CD14-positive monocyte (primary cell): Measurements from ENCODE around the gene TFG. TPM values are rescaled to one million over a fixed set of nuclear protein-coding genes. Genes with fewer than 3 reads are reported as not detected.

ENCODE experiments used
- DNase-seq, 3 donors: peaks; one replicate each; pipeline ENCODE4 v3.0.0-alpha.2; 2011 to 2022
- H2AFZ ChIP-seq: 2 replicates; pipeline ENCODE4 v1.6.0; 2012; ENCODE audit warnings: mild to moderate bottlenecking, low read depth, low read length, inconsistent platforms; ENCODE audit not compliant: insufficient read depth, poor library complexity, severe bottlenecking
- H3K27ac ChIP-seq, 2 donors: 1 replicate in 1 of 2; 2 replicates in 1 of 2; pipeline ENCODE4 v1.5.1; 2012 to 2013; ENCODE audit warnings: low read length in 2 of 2, control low read depth in 1 of 2, inconsistent platforms in 1 of 2, low read depth in 1 of 2, mild to moderate bottlenecking in 1 of 2
- H3K27me3 ChIP-seq, 2 donors: one replicate each; pipeline versions ENCODE4 v1.6.0 to v1.6.1; 2011 to 2013; ENCODE audit warnings: low read length in 2 of 2; ENCODE audit not compliant: control insufficient read depth in 2 of 2, insufficient read depth in 2 of 2
- H3K36me3 ChIP-seq, 2 donors: replicated peaks in 1 of 2; 1 replicate in 1 of 2; 2 replicates in 1 of 2; pipeline versions ENCODE4 v1.5.1 to v1.6.1; 2012 to 2013; ENCODE audit warnings: low read length in 2 of 2, control low read depth in 1 of 2, inconsistent platforms in 1 of 2, mild to moderate bottlenecking in 1 of 2; ENCODE audit not compliant: insufficient read depth in 2 of 2, control insufficient read depth in 1 of 2
- H3K4me1 ChIP-seq, 2 donors: 1 replicate in 1 of 2; 2 replicates in 1 of 2; pipeline versions ENCODE4 v1.5.1 to v1.6.1; 2012 to 2013; ENCODE audit warnings: low read length in 2 of 2, control low read depth in 1 of 2, inconsistent platforms in 1 of 2, mild to moderate bottlenecking in 1 of 2, moderate library complexity in 1 of 2; ENCODE audit not compliant: insufficient read depth in 2 of 2, control insufficient read depth in 1 of 2
- H3K4me2 ChIP-seq: replicated peaks from 2 replicates; pipeline ENCODE3; 2012; ENCODE audit warnings: low read length, moderate library complexity, mild to moderate bottlenecking; ENCODE audit not compliant: poor library complexity, severe bottlenecking; ENCODE audit errors: extremely low read depth
- H3K4me3 ChIP-seq, 3 experiments: fragments of 200-600 bp in 1 of 3; sonication (generic) in 1 of 3; replicated peaks in 1 of 3; 1 replicate in 2 of 3; 2 replicates in 1 of 3; pipeline ENCODE4 v1.5.1; 2011 to 2013; ENCODE audit warnings: low read length in 3 of 3, mild to moderate bottlenecking in 3 of 3, control low read depth in 2 of 3, low read depth in 2 of 3, inconsistent platforms in 1 of 3, moderate library complexity in 1 of 3
- H3K79me2 ChIP-seq: 2 replicates; pipeline ENCODE4 v1.6.0; 2012; ENCODE audit warnings: mild to moderate bottlenecking, control low read depth, inconsistent platforms, low read length, moderate library complexity; ENCODE audit not compliant: insufficient read depth
- H3K9ac ChIP-seq: 2 replicates; pipeline ENCODE4 v1.6.0; 2017; ENCODE audit warnings: low read length, mild to moderate bottlenecking; ENCODE audit not compliant: insufficient read depth, poor library complexity, severe bottlenecking
- H3K9me3 ChIP-seq, 2 donors: replicated peaks in 1 of 2; 1 replicate in 1 of 2; 2 replicates in 1 of 2; pipeline versions ENCODE4 v1.5.1 to v1.6.1; 2012 to 2013; ENCODE audit warnings: low read length in 2 of 2, control low read depth in 1 of 2; ENCODE audit not compliant: control insufficient read depth in 1 of 2, insufficient read depth in 1 of 2
- H4K20me1 ChIP-seq: 2 replicates; pipeline ENCODE4 v1.6.0; 2012; ENCODE audit warnings: mild to moderate bottlenecking, low read length, control low read depth, moderate library complexity; ENCODE audit not compliant: insufficient read depth
- H3K27ac Mint-ChIP-seq, 7 donors: one replicate each; pipeline ENCODE4 v1.8.0; 2020; ENCODE audit warnings: mild to moderate bottlenecking in 7 of 7, mixed read lengths in 7 of 7, moderate library complexity in 6 of 7, inconsistent platforms in 2 of 7
- H3K27me3 Mint-ChIP-seq, 3 donors: one replicate each; pipeline ENCODE4 v1.8.0; 2021 to 2022; ENCODE audit warnings: low read depth in 3 of 3, mild to moderate bottlenecking in 3 of 3, mixed read lengths in 3 of 3, moderate library complexity in 3 of 3, inconsistent platforms in 1 of 3
- H3K36me3 Mint-ChIP-seq, 2 donors: one replicate each; pipeline ENCODE4 v1.8.0; 2020; ENCODE audit warnings: mixed read lengths in 2 of 2, inconsistent platforms in 1 of 2, mild to moderate bottlenecking in 1 of 2
- H3K4me1 Mint-ChIP-seq: one replicate; pipeline ENCODE4 v1.8.0; 2020; ENCODE audit warnings: mild to moderate bottlenecking, mixed read lengths
- H3K4me3 Mint-ChIP-seq, 2 donors: one replicate each; pipeline ENCODE4 v1.8.0; 2020; ENCODE audit warnings: mild to moderate bottlenecking in 2 of 2, mixed read lengths in 2 of 2, moderate library complexity in 1 of 2
- H3K9me3 Mint-ChIP-seq, 7 donors: one replicate each; pipeline ENCODE4 v1.8.0; 2020 to 2022; ENCODE audit warnings: mixed read lengths in 7 of 7, mild to moderate bottlenecking in 6 of 7, moderate library complexity in 6 of 7, inconsistent platforms in 2 of 7
- WGBS: methylation state at CpG from one replicate; pipeline ENCODE4 v1.1.5; 2013; ENCODE audit warnings: missing lambda C conversion rate; ENCODE audit not compliant: insufficient coverage; 5-methylcytosine and 5-hydroxymethylcytosine counted together
- intact Hi-C, 2 donors: fragments of 100-400 bp; cut with micrococcal nuclease; formaldehyde crosslinking; loops; one replicate each; pipeline versions ENCODE4 v1.15.0 to v1.15.1; 2023
- polyA plus RNA-seq, 3 donors: library from polyadenylated mRNA; depleted of rRNA in 1 of 3; unstranded in 2 of 3; stranded (reverse) in 1 of 3; fragments of 300-500 nt in 2 of 3; fragments of >200 nt in 1 of 3; fragmentation: Illumina TruSeq in 2 of 3; gene quantifications; 1 replicate in 2 of 3; 2 replicates in 1 of 3; pipeline ENCODE4 v1.2.3, GENCODE V29; 2012 to 2021
- TF ChIP-seq, protein P1 (sequence below): fragments of 200-600 bp; IDR thresholded peaks from one replicate; pipeline ENCODE4 v1.8.0; 2022; ENCODE audit warnings: antibody characterized with exemption, mild to moderate bottlenecking

Gene TFG
- polyA plus RNA-seq, 3 donors, result 37.9 to 51.2 (median 44.8) TPM

DNA sequence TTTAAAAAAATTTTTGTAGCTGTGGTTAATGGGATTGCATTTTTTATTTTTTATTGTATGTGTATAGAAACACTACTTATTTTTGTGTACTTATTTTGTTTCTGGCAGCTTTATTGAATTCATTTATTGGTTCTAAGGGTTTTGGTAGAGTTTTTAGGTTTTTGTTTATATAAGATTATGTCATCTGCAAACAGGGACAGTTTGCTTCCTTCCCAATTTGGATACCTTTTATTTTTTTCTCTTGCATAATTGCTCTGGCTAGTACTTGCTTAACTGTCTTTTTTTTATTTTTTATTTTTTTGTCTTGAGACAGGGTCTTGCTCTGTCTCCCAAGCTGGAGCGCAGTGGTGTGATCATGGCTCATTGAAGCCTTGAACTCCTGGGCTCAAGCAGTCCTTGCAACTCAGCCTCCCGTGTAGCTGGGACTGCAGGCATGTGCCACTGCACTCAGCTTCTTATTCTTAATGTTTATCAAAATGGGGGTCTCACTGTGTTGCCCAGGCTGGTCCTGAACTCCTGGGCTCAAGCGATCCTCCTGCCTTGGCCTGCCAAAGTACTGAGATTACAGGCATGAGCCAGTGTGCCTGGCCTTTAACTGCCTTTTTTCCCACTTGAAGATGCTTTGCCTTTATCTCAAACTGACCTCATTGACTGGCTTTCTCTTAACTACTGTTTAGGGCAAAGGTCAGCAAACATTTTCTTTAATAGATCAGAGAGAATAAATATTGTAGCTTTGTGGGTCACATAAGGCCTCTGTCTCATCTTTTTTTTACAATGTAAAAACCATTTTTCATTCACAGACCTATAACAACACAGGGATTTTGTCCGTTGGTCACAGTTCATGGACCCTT lies 8.6 kb downstream of the TFG start:
- Histone ChIP-seq H3K4me1 (no peaks in the 10 kb centered on the region), H3K27ac (peak overlapping the region in 1 of 2 donors; percentile 5), H2AFZ (no peak overlapping the region), H3K79me2 (peaks cover 77% of the 10 kb centered on the region), H4K20me1 (peaks cover 70% of the 10 kb centered on the region), H3K9me3 (no peaks in the 10 kb centered on the region), H3K36me3 (peaks cover 46 to 85% of the 10 kb centered on the region in 2 donors), H3K9ac (no peak overlapping the region), H3K4me2 (no peak overlapping the region), H3K27me3 (no peaks in the 10 kb centered on the region), H3K4me3 (no peak overlapping the region)
- intact Hi-C loops, result no loop called here
- Mint-ChIP-seq H3K36me3 (peaks cover 69 to 88% of the 10 kb centered on the region in 2 donors), H3K9me3 (peaks cover 0 to 2% (median 0%) of the 10 kb centered on the region in 7 donors), H3K4me1 (peaks cover 23% of the 10 kb centered on the region), H3K4me3 (no peak overlapping the region), H3K27me3 (no peaks in the 10 kb centered on the region), H3K27ac (peak overlapping the region in 4 of 7 donors; percentile 26 to 84 (median 51))
- TF ChIP-seq, protein P1, sequence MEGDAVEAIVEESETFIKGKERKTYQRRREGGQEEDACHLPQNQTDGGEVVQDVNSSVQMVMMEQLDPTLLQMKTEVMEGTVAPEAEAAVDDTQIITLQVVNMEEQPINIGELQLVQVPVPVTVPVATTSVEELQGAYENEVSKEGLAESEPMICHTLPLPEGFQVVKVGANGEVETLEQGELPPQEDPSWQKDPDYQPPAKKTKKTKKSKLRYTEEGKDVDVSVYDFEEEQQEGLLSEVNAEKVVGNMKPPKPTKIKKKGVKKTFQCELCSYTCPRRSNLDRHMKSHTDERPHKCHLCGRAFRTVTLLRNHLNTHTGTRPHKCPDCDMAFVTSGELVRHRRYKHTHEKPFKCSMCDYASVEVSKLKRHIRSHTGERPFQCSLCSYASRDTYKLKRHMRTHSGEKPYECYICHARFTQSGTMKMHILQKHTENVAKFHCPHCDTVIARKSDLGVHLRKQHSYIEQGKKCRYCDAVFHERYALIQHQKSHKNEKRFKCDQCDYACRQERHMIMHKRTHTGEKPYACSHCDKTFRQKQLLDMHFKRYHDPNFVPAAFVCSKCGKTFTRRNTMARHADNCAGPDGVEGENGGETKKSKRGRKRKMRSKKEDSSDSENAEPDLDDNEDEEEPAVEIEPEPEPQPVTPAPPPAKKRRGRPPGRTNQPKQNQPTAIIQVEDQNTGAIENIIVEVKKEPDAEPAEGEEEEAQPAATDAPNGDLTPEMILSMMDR, result no peak
- WGBS, result 100% methylated on average over 3 of the region's 4 CpGs
- no peak for DNase-seq

DNA sequence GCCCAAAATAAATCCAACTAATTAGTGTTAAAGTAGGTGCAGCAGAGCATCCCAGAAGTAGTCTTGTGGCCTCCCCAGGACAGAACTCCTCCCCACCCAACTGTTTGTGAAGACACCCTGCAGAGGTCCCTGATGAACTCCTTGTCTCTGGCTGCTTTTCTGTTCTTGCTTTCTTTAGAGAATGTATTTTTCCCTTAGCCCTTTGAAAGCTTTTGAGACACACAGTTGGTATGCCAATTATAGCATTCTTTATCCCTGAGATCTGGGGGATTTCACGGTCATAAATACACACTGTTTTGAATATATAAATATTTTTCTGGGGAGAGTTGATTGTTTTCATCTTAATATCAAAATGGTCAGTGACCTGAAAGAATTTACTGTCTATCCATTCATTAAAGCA lies 9.8 kb downstream of the TFG start:
- Histone ChIP-seq H3K36me3 (peaks cover 53 to 89% of the 10 kb centered on the region in 2 donors), H2AFZ (no peak overlapping the region), H3K4me2 (no peak overlapping the region), H4K20me1 (peaks cover 59% of the 10 kb centered on the region), H3K27ac (no peak overlapping the region), H3K4me1 (no peaks in the 10 kb centered on the region), H3K9me3 (no peaks in the 10 kb centered on the region), H3K27me3 (no peaks in the 10 kb centered on the region), H3K4me3 (no peak overlapping the region), H3K9ac (no peak overlapping the region), H3K79me2 (peaks cover 64% of the 10 kb centered on the region)
- peaks cover 0 to 2% (median 0%) of the 10 kb centered on the region in 7 donors for H3K9me3 Mint-ChIP-seq
- peaks cover 21% of the 10 kb centered on the region for H3K4me1 Mint-ChIP-seq
- DNase-seq, result no peak
- H3K4me3 Mint-ChIP-seq, result no peak overlapping the region
- TF ChIP-seq, protein P1, result no peak
- intact Hi-C loops, result no loop called here
- no CpG with 5 or more reads among the region's 1 CpG for WGBS
- no peaks in the 10 kb centered on the region for H3K27me3 Mint-ChIP-seq
- H3K27ac Mint-ChIP-seq, result peak overlapping the region in 2 of 7 donors; percentile 63 to 76
- peaks cover 69 to 87% of the 10 kb centered on the region in 2 donors for H3K36me3 Mint-ChIP-seq
